Activated CD8-positive, alpha-beta memory T cell treated with anti-CD3 and anti-CD28 coated beads, Interleukin-2, amount 50 U/mL, for 1 hour (primary cell): Measurements from ENCODE around the gene GADD45B.
"Not testable (repeated sequence)": the region's sequence is repeated elsewhere in the genome, so short reads cannot be mapped to it uniquely, and the experiment has no call there.

Source experiments
- DNase-seq: peaks from one replicate; pipeline ENCODE4 v3.0.0-alpha.2; 2020; ENCODE audit errors: extremely low read depth

The GADD45B gene

DNA sequence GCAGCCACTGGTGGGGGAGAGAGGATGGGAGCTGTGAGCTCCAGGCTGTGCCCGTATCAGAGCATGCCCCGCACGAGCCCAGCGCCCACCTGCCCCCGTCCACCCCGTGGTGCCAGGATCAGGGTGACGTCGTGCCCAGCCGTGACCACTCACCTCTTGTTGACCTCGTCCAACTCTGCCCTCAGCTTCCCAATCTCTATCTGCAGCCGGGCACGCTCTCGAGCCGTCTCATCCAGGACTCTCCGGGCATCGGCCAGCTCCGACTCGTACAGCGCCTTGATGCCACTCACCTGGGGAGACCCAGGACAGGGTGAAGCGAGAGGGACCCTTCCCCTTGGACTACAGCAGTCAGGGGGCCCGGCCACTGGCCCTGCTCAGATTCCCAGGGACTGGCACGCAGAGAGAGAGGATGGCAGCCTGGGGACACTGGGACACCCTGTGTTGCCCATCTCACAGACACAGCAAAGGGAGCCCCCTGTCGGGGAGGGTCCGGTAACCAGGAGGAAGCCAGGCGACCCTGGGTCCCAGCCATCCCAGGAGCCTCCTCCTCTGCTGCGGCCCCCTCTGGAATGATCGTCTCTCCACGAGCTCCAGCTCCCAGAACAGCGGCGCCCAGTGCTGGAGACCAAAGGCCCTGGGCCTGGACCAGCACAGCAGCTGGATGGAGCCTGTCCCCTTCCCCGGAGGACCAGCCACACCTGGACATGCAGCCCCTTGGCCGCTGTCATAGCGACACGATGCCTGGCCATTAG, 31.5 kb upstream of the GADD45B start:
- no peak for DNase-seq

DNA sequence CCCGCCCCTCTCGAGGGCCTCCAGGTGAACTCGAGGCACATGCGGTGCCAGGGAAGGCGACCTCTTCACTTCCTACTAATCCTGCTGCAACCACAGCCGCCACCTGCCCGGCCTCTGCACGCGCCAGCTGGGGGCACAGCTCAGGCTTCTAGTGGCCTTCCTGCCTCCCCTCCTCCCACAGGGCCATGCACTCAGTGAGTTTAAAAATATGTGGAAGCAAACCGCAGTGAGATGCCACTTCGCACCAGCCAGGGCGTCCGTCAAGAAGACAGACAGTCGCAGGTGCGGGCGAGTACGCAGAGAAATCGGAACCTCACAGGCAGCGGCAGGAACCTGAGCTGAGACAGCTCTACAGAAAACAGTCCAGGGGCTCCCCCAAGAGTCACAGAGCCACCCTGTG, 29.5 kb upstream of the GADD45B start:
- DNase-seq = no peak

DNA sequence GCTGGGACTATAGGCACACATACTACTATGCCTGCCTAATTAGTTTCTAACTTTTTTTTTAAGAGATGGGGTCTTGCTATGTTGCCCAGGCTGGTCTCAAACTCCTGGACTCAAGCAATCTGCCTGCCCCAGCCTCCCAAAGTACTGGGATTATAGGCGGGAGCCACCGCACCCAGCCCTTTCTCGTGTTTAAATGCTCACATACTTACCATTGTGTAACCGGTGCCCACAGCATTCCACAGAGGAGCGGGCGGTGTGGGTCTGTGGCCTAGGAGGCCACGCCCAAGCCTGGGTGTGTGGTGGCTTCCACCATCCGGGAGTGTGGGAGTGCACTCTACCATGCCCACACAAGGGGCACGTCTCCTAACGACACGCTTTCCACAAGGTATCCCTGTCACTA, 26.9 kb upstream of the GADD45B start:
- no peak for DNase-seq

DNA sequence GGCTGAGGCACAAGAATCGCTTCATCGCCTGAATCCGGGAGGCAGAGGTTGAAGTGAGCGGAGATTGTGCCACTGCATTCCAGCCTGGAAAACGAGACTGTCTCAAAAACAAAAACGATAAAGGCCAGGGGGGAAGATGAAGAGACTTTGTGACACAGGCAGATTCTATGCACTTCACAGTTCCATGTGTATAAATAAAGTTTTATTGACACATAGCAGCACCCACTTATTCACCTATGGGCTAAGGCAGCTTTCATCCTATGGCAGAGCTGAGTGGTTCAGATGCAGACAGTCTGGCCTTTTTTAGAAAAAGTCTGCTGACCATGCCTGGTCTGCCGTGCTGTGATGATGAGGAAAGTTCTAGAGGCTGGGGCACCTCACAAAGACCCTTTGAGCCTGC, 24.8 kb upstream of the GADD45B start:
- no peak for DNase-seq

DNA sequence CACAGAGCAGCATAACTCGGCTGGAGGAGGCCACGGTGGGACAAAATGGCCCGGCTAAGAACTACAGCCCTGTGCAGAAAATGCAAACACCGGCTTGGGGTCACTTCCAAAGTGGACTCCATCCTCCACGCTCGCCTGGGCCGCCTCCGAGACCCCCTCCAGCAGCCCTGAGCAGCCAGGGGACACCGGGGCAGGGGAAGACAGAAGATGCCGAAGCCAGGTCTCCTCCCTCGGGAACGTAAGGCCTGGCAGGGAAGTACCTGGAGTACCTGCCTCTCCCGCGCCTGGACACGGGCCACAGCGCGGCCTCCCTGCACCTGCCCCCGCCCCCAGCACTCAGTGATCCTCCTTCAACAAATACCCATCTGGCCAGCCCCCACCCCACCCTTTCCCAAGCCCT, 24.2 kb upstream of the GADD45B start:
- no peak for DNase-seq

DNA sequence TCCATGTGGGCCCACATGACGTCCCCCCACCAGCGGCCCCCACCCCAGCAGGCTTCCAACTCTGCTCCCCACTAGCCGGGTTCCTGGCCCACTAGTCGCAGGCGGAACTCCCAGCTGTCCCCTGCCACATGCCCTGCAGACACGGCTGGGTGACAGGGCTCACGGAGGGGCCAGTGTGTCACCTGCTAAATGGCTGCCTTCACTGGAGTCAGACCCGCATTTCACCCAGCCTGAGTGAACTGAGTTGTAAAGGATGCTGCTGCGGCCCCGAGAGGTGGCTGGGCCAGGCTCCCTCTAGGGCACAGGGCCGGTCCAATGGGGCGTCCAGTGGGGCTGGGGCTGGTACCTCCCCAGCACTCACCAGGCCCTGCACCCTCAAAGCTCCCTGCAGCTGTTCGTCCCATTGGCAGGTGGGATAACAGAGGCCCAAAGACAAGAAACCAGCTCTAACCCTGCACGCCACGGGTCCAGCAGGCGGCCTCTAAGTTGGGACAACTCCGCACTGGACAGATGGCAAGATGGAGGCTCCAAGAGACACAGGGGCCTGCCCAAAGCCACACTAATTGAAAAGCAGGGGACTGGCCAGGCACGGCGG, 22.4 kb upstream of the GADD45B start:
- DNase-seq = no peak

DNA sequence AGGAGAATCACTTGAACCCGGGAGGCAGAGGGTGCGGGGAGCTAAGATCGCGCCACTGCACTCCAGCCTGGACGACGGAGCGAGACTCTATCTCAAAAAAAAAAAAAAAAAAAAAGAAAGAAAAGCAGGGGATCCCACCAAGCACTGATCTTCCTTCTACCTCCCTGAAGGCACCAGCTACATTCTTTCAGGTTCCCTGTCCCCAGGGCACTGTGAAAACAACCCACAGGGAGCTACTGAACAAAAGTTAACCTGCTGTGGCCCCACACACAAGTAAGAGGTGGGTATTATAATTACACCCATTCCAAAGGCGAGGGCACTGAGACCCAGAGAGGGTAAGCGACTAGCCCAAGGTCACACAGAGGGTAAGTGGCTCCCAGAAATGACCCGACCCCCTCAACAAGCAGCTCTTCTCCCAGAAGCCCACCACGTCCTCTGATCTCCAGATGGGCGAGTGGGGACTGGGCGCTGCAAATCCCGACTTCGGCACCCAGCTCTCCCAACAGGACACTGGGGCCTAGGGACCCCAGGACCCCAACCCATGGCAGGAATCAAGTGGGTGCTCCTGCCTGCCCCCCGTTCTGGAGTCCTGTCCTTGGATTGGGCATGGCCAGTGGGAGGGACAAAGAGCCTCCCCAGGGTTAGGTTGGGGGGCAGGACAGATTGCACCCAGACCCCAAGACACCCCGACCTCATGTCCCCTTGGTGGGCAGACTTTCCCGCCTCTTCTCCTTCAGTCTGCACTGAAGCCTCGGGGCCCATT, 21.5 kb upstream of the GADD45B start:
- no peak for DNase-seq

DNA sequence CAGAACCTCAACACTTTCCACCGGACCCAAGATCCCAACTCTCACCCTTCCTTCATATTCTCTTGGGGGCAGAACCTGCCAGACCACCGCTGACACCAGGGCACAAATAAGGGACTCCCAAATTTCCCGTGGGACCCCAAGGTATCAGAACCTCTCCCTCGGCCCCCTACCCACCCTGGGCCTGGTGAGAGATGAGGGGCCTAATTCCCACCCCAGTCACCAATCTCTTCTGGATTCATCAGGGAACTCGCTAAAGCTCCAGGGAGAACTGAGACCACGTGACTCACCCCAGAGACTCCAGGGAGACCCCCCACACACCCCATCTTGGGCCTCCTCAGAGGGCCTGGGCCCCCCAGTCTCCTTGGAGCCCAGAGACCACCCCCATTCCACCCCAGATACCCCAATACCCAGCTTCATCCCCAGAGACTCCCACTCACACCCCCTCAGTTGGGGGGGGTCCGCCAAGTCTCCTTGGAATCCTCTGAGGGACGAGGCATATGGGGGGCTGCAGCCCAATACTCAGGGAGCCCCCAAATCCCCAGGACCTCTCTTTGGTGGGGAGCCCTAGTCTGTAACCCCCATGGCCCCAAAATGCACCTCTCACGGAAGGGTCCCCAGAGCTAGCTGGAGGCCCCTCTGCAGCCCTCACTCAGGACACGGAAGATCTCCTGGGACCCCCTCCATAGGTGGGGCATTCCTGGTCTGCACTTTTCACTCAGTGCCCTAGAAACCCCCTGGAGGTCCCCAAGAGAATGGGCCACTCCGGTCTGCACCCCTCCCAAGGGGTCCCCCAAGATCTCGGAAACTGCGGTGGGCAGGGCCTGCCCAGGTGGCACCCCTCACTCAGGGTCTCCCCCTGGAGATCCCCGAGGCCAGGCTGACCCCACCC, 20.7 kb upstream of the GADD45B start:
- DNase-seq = no peak

DNA sequence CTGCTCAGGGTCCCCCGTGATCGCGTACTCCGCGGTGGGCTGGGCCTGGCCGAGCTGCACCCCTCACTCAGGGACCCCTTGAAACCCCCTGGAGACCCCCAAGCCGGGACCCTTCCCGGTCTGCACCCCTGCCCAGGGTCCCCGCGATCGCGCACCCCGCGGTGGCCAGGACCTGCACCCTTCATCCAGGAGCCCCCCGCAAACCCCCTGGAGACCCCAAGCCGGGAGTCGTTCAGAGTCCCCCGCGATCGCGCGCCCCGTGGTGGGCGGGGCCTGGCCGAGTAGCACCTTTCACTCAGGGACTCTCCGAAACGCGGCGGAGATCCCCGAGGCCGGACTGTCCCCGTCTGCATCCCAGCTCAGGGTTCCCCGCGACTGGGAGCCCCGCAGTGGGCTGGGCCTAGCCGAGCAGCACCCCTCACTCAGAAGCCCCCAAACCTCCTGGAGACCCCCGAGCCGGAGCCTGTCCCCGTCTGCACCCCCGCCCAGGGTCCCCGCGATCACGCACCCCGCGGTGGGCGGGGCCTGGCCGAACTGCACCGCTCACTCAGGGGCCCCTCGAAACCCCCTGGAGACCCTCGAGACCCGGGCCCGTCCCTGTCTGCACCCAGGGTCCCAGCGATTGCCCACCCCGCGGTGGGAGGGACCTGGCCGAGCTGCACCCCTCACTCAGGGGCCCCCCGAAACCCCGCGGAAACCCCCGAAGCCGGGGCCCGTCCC, 19.9 kb upstream of the GADD45B start:
- no peak for DNase-seq

DNA sequence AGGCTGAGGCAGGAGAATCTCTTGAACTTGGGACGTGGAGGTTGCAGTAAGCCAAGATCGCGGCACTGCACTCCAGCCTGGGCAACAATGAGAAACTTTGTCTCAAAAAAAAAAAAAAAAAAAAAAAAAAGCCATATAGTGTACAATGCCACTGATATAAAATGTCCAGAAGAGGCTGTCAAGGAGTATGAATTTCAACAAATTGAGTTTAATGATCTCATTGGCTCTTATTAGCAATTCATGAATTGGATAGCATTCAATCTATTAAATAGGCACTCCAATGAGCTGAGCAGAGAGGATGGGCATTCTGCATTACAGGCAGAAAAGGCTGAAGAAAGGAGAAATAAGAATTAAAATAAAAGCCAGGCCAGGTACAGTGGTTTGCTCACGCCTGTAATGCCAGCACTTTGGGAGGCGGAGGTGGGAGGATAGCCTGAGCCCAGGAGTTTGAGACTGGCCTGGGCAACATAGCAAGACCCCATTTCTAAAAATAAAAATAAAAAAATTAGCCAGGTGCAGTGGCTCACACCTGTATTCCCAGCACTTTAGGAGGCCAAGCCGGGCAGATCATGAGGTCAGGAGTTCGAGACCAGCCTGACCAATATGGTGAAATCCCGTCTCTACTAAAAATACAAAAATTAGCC, 18.4 kb upstream of the GADD45B start:
- DNase-seq = no peak

DNA sequence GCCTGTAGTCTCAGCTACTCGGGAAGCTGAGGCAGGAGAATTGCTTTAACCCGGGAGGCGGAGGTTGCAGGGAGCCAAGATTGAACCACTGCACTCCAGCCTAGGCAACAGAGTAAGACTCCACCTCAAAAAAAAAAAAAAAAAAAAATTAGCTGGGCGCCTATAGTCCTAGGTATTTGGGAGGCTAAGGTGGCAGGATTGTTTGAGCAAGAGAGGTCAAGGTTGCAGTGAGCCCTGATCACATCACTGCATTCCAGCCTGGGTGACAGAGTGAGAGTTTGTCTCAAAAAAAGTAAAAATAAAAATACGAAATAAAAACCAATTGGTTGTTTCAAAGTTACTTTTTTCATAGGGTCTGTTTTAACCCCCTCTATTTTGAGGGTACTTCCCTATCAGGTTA, 17.9 kb upstream of the GADD45B start:
- no peak for DNase-seq

DNA sequence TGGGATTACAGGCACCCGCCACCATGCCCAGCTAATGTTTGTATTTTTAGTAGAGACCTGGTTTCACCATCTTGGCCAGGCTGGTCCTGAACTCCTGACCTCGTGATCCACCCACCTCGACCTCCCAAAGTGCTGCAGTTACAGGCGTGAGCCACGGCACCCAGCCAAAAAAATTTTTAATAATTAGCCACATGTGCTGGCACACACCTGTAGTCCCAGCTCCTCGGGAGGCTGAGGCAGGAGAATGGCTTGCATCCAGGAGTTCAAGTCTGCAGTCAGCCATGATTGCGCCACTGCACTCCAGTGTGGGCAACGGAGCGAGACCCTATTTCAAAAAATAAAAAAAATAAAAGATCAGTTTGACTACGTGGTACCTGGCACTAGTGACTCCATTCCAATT, 17.2 kb upstream of the GADD45B start:
- not testable (repeated sequence) for DNase-seq

DNA sequence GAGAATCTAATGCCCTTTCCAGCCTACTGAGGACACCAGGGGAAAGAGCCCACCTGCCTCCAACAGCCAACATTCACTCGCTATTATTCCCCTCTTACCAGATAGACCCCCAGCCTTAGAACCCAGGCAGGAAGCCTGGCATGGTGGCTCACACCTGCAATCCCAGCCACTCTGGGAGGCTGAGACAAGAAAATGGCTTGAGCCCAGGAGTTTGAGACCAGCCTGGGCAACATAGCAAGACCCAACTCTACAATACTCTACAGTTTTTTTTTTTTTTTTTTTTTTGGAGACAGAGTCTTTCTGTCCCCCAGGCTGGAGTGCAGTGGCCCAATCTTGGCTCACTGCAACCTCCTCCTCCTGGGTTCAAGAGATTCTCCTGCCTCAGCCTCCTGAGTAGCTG, 15.7 kb upstream of the GADD45B start:
- DNase-seq = no peak

DNA sequence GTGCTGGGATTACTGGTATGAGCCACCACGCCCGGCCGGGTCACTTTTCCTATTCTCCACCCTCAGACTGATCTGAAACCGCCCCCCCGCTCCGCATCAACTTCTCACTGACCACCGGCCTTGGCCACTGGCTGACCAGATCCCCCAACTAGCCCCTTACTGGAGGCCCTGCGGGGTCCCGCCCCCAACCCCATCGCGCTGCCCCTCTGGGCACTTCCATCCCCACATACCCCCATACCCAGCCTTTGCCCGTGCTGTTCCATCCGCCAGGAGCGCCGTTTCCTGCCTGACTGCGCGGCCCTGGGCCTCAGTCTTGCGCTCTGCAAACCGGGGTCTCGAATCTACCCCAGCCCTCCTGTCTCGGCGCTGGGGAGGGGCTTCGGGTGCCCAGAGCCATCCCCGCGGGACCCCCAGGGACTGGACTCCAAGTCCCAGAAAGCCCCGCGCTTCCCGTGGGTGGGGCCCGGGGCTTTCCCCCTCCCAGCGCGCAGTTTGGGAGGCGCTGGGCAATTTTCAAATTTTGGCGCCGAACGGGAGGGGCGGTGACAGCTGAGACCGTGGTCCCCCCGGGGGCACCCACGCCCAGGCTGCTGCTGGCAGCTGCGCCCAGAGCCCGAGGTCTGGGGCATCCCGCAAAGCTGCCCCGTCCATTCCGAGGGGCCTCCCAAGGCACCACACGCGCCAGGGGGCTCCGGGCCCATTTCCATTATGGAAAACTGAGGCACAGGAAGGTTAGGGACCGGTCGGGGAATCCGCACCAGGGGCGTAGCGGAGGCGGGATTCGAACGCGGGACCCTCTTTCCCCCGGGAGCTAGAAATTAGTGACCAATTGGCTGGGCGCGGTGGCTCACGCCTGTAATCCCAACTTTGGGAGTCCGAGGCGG, 13.9 kb upstream of the GADD45B start:
- no peak for DNase-seq

DNA sequence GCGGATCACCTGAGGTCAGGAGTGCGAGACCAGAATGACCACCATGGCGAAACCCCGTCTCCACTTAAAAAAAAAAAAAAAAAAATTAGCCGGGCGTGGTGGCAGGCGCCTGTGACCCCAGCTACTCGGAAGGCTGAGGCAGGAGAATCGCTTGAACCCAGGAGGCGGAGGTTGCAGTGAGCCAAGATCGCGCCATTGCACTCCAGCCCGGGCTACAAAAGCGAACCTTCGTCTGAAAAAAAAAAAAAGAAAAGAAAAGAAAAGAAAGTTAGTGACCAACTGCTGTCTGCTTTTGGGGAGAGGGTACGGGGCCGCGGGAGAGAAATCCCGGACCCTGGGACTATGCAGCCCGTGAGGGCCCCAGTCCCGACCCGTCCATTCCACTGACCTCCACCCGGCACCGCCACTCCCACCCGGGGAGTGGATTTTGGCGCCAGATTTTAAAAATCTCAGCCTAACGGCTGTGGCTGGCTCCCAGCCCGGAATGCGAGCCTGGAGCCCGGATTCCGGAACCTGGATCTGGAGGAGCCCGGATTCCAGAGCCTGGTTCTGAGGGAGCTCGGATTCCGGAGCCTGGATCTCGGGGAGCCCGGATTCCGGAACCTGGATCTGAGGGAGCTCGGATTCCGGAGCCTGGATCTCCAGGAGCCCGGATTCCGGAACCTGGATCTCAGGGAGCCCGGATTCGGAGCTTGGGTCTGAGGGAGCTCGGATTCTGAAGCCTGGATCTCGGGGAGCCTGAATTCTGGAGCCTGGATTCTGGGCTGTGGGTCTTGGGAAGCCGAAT, 13.1 kb upstream of the GADD45B start:
- DNase-seq = no peak

DNA sequence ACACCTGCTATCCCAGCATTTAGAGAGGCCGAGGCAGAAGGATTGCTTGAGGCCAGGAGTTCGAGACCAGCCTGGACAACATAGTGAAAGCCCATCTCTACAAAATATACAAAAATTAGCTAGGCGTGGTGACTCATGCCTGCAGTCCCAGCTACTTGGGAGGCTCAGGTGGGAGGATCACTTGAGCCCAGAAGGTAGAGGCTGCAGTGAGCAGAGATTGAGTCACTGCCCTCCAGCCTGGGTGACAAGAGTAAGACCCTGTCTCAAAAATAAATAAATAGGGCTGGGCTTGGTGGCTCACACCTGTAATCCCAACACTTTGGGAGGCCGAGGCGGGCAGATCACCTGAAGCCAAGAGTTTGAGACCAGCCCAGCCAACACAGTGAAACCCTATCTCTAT, 12.2 kb upstream of the GADD45B start:
- DNase-seq = not testable (repeated sequence)

DNA sequence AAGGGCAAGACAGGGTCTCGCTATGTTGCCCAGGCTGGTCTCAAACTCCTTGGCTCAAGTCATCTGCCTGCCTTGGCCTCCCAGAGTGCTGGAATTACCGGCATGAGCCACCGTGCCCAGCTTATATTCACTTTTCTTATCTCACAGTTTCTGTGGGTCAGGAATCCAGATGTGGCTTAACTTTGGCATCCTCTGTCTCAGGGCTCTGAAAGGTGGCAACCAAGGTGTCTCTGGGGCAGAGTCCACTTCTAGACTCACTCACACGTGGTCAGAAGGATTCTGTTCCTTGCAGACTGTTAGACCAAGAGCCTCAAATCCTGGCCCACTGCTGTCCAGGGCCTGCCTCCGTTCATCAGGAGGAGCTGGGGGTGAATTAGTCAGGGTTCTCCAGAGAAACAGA, 11.5 kb upstream of the GADD45B start:
- DNase-seq = no peak

DNA sequence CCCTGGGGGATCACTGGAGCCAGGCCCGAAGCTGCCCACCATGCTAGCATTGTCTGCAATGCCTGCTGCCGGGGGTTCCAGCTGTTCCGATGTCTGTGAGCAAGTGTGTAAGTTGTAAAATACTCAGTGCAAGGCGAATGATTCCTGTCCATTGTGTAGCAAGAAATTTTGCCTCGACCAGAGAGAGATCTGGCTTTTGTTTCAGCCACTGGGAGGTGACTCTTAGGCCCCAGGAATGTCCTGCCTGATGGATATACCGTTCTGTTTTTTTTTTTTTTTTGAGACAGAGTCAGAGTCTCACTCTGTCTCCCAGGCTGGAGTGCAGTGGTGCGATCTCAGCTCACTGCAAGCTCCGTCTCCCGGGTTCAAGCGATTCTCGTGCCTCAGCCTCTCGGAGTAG, 7.3 kb upstream of the GADD45B start:
- DNase-seq = no peak
